ENCODE measurements around the gene PKN3. TPM values are rescaled to one million over a fixed set of nuclear protein-coding genes. Genes with fewer than 3 reads are reported as not detected.

Gene PKN3
- total and polyA plus RNA-seq, 7 donors: 1.6 to 7.2 (median 3.0) TPM

- H3K4me3 ChIP-seq: no peak overlapping the region
- DNase-seq: peak; percentile 52
- 95% methylated on average over 26 of the region's 26 CpGs for WGBS, 2 donors
- no peak for TF ChIP-seq EP300 (IDR thresholded peaks at IDR 0.05)
- no peaks in the 10 kb centered on the region for H3K36me3 ChIP-seq
- no peaks in the 10 kb centered on the region for H3K27me3 ChIP-seq
- no peaks in the 10 kb centered on the region for H3K4me1 ChIP-seq
- H3K9me3 ChIP-seq: no peaks in the 10 kb centered on the region
- intact Hi-C loops (cut with DNase I): no loop called here
- no peak overlapping the region for H3K27ac ChIP-seq
These were observed 10.4 kb downstream of the PKN3 start for GRCh38 chr9:128712451-128713410.

- DNase-seq: peak; percentile 27
- no peak overlapping the region for H3K4me3 ChIP-seq
- H3K9me3 ChIP-seq: no peaks in the 10 kb centered on the region
- H3K27ac ChIP-seq: no peak overlapping the region
- intact Hi-C loops (cut with DNase I): no loop called here
- H3K27me3 ChIP-seq: no peaks in the 10 kb centered on the region
- TF ChIP-seq POLR2AphosphoS5 (IDR thresholded peaks at IDR 0.05): no peak
- TF ChIP-seq POLR2A (IDR thresholded peaks at IDR 0.05): no peak
- TF ChIP-seq EP300 (IDR thresholded peaks at IDR 0.05): no peak
- no peak for TF ChIP-seq CTCF (IDR thresholded peaks at IDR 0.05)
- H3K4me1 ChIP-seq: no peaks in the 10 kb centered on the region
- no peaks in the 10 kb centered on the region for H3K36me3 ChIP-seq
- WGBS, 2 donors: 93 to 94% methylated on average over 13 of the region's 13 CpGs
These were observed 11.1 kb downstream of the PKN3 start for GRCh38 chr9:128713411-128713780.

GRCh38 chr9:128713941-128714573, 11.8 kb downstream of the PKN3 start:
- 94 to 96% methylated on average over 19 of the region's 19 CpGs for WGBS, 2 donors
- no peaks in the 10 kb centered on the region for H3K36me3 ChIP-seq
- peak; percentile 44 for DNase-seq
- intact Hi-C loops (cut with DNase I): no loop called here
- H3K4me3 ChIP-seq: no peak overlapping the region
- H3K9me3 ChIP-seq: no peaks in the 10 kb centered on the region
- TF ChIP-seq CTCF (IDR thresholded peaks at IDR 0.05) (no peak), POLR2AphosphoS5 (IDR thresholded peaks at IDR 0.05) (no peak)
- no peaks in the 10 kb centered on the region for H3K27me3 ChIP-seq
- no peak overlapping the region for H3K27ac ChIP-seq
- no peaks in the 10 kb centered on the region for H3K4me1 ChIP-seq

GRCh38 chr9:128714586-128715435, 12.5 kb downstream of the PKN3 start:
- no peaks in the 10 kb centered on the region for H3K36me3 ChIP-seq
- H3K27ac ChIP-seq: no peak overlapping the region
- TF ChIP-seq POLR2A (IDR thresholded peaks at IDR 0.05): no peak
- TF ChIP-seq POLR2AphosphoS5 (IDR thresholded peaks at IDR 0.05): no peak
- TF ChIP-seq CTCF (IDR thresholded peaks at IDR 0.05): no peak
- TF ChIP-seq EP300 (IDR thresholded peaks at IDR 0.05): no peak
- WGBS, 2 donors: 91 to 92% methylated on average over 24 of the region's 24 CpGs
- H3K4me3 ChIP-seq: no peak overlapping the region
- intact Hi-C loops (cut with DNase I): no loop called here
- no peaks in the 10 kb centered on the region for H3K27me3 ChIP-seq
- H3K9me3 ChIP-seq: no peaks in the 10 kb centered on the region
- peak; percentile 48 for DNase-seq
- H3K4me1 ChIP-seq: no peaks in the 10 kb centered on the region

GRCh38 chr9:128715436-128715750, 13.1 kb downstream of the PKN3 start:
- 90 to 92% methylated on average over 6 of the region's 6 CpGs for WGBS, 2 donors
- Histone ChIP-seq H3K36me3 (no peaks in the 10 kb centered on the region), H3K27me3 (no peaks in the 10 kb centered on the region), H3K4me3 (no peak overlapping the region), H3K9me3 (no peaks in the 10 kb centered on the region), H3K27ac (no peak overlapping the region), H3K4me1 (no peaks in the 10 kb centered on the region)
- intact Hi-C loops (cut with DNase I): no loop called here
- no peak for TF ChIP-seq CTCF (IDR thresholded peaks at IDR 0.05)
- no peak for TF ChIP-seq EP300 (IDR thresholded peaks at IDR 0.05)
- TF ChIP-seq POLR2A (IDR thresholded peaks at IDR 0.05): no peak
- TF ChIP-seq POLR2AphosphoS5 (IDR thresholded peaks at IDR 0.05): no peak
- DNase-seq: peak; percentile 21
